Endothelial cell of umbilical vein (primary cell): Measurements from ENCODE around the gene PAPPA. TPM values are rescaled to one million over a fixed set of nuclear protein-coding genes. Genes with fewer than 3 reads are reported as not detected.

Experiments
- BruUV-seq: library from RNA; stranded (reverse); fragments of 400-500 nt; replicated peaks from 2 replicates; lab custom pipeline; 2021; lab: Mats Ljungman, UMichigan
- CTCF ChIA-PET: fragments of 300-600, 350-600 bp; sonication (Branson Sonifier 250); formaldehyde crosslinking; loops from one replicate; lab custom pipeline; 2021; ENCODE audit warnings: antibody characterized with exemption, inconsistent platforms; lab: Charles Lee
- POLR2A ChIA-PET: fragments of 300-600, 350-600 bp; sonication (Branson Sonifier 250); formaldehyde crosslinking; loops from one replicate; lab custom pipeline; 2021; ENCODE audit warnings: antibody characterized with exemption, inconsistent platforms; lab: Charles Lee
- DNase-seq: peaks from one replicate; pipeline ENCODE4 v3.0.0-alpha.2; 2011; ENCODE audit warnings: low read depth, low spot score
- FAIRE-seq: peaks from 2 replicates; lab custom pipeline; 2011; peaks lifted over from hg19 to GRCh38; lab: Jason Lieb, UNC
- H2AFZ ChIP-seq: 2 replicates; pipeline ENCODE4 v1.6.0; 2012; ENCODE audit warnings: low read depth, low read length, control low read depth, inconsistent platforms
- H3K27ac ChIP-seq: 2 replicates; pipeline ENCODE4 v1.5.1; 2011; ENCODE audit warnings: low read depth, mild to moderate bottlenecking, control low read depth, low read length, moderate library complexity; ENCODE audit not compliant: insufficient read depth
- H3K27me3 ChIP-seq, 2 experiments: 2 replicates each; pipeline versions ENCODE4 v1.6.0 to v1.6.1; 2011; ENCODE audit warnings: low read length in 2 of 2, mixed read lengths in 1 of 2; ENCODE audit not compliant: control insufficient read depth in 2 of 2, insufficient read depth in 2 of 2
- H3K36me3 ChIP-seq, 2 experiments: 2 replicates in 1 of 2; 3 replicates in 1 of 2; pipeline ENCODE4 v1.5.1; 2011; ENCODE audit warnings: low read length in 2 of 2, mild to moderate bottlenecking in 1 of 2, moderate library complexity in 1 of 2; ENCODE audit not compliant: control insufficient read depth in 2 of 2, insufficient read depth in 2 of 2; ENCODE audit errors: extremely low read depth in 1 of 2
- H3K4me1 ChIP-seq: 3 replicates; pipeline ENCODE4 v1.5.1; 2011; ENCODE audit warnings: mild to moderate bottlenecking, low read length; ENCODE audit not compliant: control insufficient read depth, insufficient read depth; ENCODE audit errors: extremely low read depth
- H3K4me2 ChIP-seq: 2 replicates; pipeline ENCODE4 v1.6.1; 2011; ENCODE audit warnings: low read length, control low read depth, mixed read lengths; ENCODE audit not compliant: insufficient read depth
- H3K4me3 ChIP-seq, 3 experiments: fragments of 200-600 bp in 1 of 3; sonication (generic), shearing (Covaris generic) in 1 of 3; replicated peaks in 1 of 3; 2 replicates each; pipeline ENCODE4 v1.5.1; 2011 to 2016; ENCODE audit warnings: control low read depth in 3 of 3, low read length in 3 of 3, mild to moderate bottlenecking in 2 of 3, inconsistent platforms in 1 of 3, low read depth in 1 of 3, moderate library complexity in 1 of 3; ENCODE audit not compliant: insufficient read depth in 1 of 3
- H3K79me2 ChIP-seq: 2 replicates; pipeline ENCODE4 v1.6.0; 2012; ENCODE audit warnings: low read length, inconsistent platforms; ENCODE audit not compliant: control insufficient read depth, insufficient read depth
- H3K9ac ChIP-seq: replicated peaks from 2 replicates; pipeline ENCODE3; 2011; ENCODE audit warnings: low read length, control low read depth; ENCODE audit not compliant: insufficient read depth; ENCODE audit errors: extremely low read depth
- H3K9me1 ChIP-seq: replicated peaks from 3 replicates; pipeline ENCODE4 v1.6.0; 2011; ENCODE audit warnings: mild to moderate bottlenecking, low read length; ENCODE audit not compliant: control insufficient read depth, insufficient read depth; ENCODE audit errors: extremely low read depth
- H3K9me3 ChIP-seq: replicated peaks from 2 replicates; pipeline ENCODE4 v1.5.1; 2012; ENCODE audit warnings: low read length, inconsistent platforms; ENCODE audit not compliant: control insufficient read depth, insufficient read depth
- H4K20me1 ChIP-seq: replicated peaks from 2 replicates; pipeline ENCODE3; 2011; ENCODE audit warnings: mild to moderate bottlenecking, low read length; ENCODE audit not compliant: control insufficient read depth, insufficient read depth; ENCODE audit errors: extremely low read depth
- CTCF ChIP-seq, 2 donors: IDR thresholded peaks; 1 replicate in 1 of 2; 2 replicates in 1 of 2; pipeline ENCODE4 v1.5.1; 2011; ENCODE audit warnings: low read length in 2 of 2, mild to moderate bottlenecking in 2 of 2, moderate library complexity in 2 of 2, control low read depth in 1 of 2, inconsistent platforms in 1 of 2, low read depth in 1 of 2; ENCODE audit not compliant: insufficient read depth in 1 of 2; ENCODE audit errors: extremely low read depth in 1 of 2
- EZH2 ChIP-seq: IDR thresholded peaks from 2 replicates; pipeline ENCODE4 v1.6.1; 2012; ENCODE audit warnings: borderline replicate concordance, low read depth, mild to moderate bottlenecking, moderate library complexity, low read length, inconsistent platforms; ENCODE audit not compliant: severe bottlenecking
- FOS ChIP-seq: IDR thresholded peaks from 2 replicates; pipeline ENCODE4 v1.6.1; 2011; ENCODE audit warnings: mild to moderate bottlenecking, low read length, moderate library complexity, borderline replicate concordance; ENCODE audit not compliant: insufficient read depth
- GATA2 ChIP-seq: IDR thresholded peaks from 2 replicates; pipeline ENCODE4 v1.7.0; 2011; ENCODE audit warnings: low read depth, mild to moderate bottlenecking, moderate library complexity, mixed read lengths, low read length; ENCODE audit not compliant: insufficient read length, insufficient read depth
- JUN ChIP-seq: IDR thresholded peaks from 2 replicates; pipeline ENCODE4 v1.6.1; 2011; ENCODE audit warnings: borderline replicate concordance, low read depth; ENCODE audit not compliant: insufficient read length, insufficient read depth
- MAX ChIP-seq: IDR thresholded peaks from 2 replicates; pipeline ENCODE4 v1.6.1; 2011; ENCODE audit not compliant: insufficient read depth, insufficient read length
- MYC ChIP-seq: IDR thresholded peaks from one replicate; pipeline ENCODE4 v1.6.1; 2011; ENCODE audit warnings: mild to moderate bottlenecking, low read depth, low read length
- POLR2AphosphoS5 ChIP-seq: IDR thresholded peaks from 2 replicates; pipeline ENCODE4 v1.6.1; 2012; ENCODE audit warnings: low read depth, mild to moderate bottlenecking, control low read depth, low read length, moderate library complexity; ENCODE audit not compliant: insufficient read depth
- dilution Hi-C: fragments of 300-500 bp; cut with MboI; formaldehyde crosslinking; loops from one replicate; pipeline ENCODE4 v1.15.0; 2019; ENCODE audit warnings: low sequenced_read_pairs; ENCODE audit not compliant: extremely low pct_ligation_motif_present
- intact Hi-C: fragments of 100-400 bp; cut with micrococcal nuclease; formaldehyde crosslinking; loops from one replicate; pipeline ENCODE4 v1.10.0; 2022
- polyA plus RNA-seq, 4 experiments: library from polyadenylated mRNA; depleted of rRNA in 3 of 4; stranded (reverse) in 3 of 4; unstranded in 1 of 4; fragments of >200 nt; gene quantifications; 2 replicates each; pipeline versions ENCODE4 v1.2.1 to v1.2.3, GENCODE V29; 2011 to 2012; ENCODE audit warnings: missing spikeins in 1 of 4
- total RNA-seq: library from RNA; stranded (reverse); gene quantifications from 2 replicates; pipeline ENCODE4 v1.2.3, GENCODE V29; 2021

PAPPA gene
- total and polyA plus RNA-seq, 2 donors (not counting 3 experiments of a cell fraction or from before 2014, with no cell fraction given), result 0.13 to 0.41 TPM

- DNase-seq, result no peak
- H3K27me3 ChIP-seq, result no peaks in the 10 kb centered on the region
- H3K79me2 ChIP-seq, result no peaks in the 10 kb centered on the region
- H3K9ac ChIP-seq, result no peak overlapping the region
- H2AFZ ChIP-seq, result no peak overlapping the region
- no peak for FAIRE-seq
- H3K9me3 ChIP-seq, result no peaks in the 10 kb centered on the region
- no peaks in the 10 kb centered on the region for H3K9me1 ChIP-seq
- CTCF ChIA-PET, result no interaction called here
- H3K4me3 ChIP-seq, result no peak overlapping the region
- dilution Hi-C loops, result no loop called here
- no peaks in the 10 kb centered on the region for H3K36me3 ChIP-seq
- no peak overlapping the region for H3K4me2 ChIP-seq
- no TSS peak for BruUV-seq
- intact Hi-C loops, result no loop called here
- no peak overlapping the region for H3K27ac ChIP-seq
- no peaks in the 10 kb centered on the region for H4K20me1 ChIP-seq
- POLR2A ChIA-PET, result no interaction called here
- TF ChIP-seq JUN, result no peak
- TF ChIP-seq CTCF (IDR thresholded peaks at IDR 0.05; ENCODE audit: extremely low read depth in 1 of 2, insufficient read depth in 1 of 2, low read depth in 1 of 2, low read length in 2 of 2), result no peak
- no peak for TF ChIP-seq FOS
- no peak for TF ChIP-seq POLR2AphosphoS5
- TF ChIP-seq GATA2, result no peak
- no peak for TF ChIP-seq MYC
- no peak for TF ChIP-seq MAX
- TF ChIP-seq EZH2, result no peak
- H3K4me1 ChIP-seq, result no peaks in the 10 kb centered on the region
Measured at GRCh38 chr9:116124472-116125040, 29.0 kb upstream of the PAPPA start.
